Measurements from ENCODE around the gene BCL2L13.

GRCh38 chr22:17743661-17744411, 105.3 kb downstream of the BCL2L13 start:
- TF ChIP-seq CTCF (IDR thresholded peaks at IDR 0.05; ENCODE audit: poor library complexity, severe bottlenecking) = no peak
- no peak for TF ChIP-seq RAD21 (conservative IDR thresholded peaks at IDR 0.05)
- TF ChIP-seq EZH2 (IDR thresholded peaks at IDR 0.05; ENCODE audit: borderline replicate concordance, insufficient read depth, low read length, poor library complexity, severe bottlenecking) = no peak
- TF ChIP-seq POLR2AphosphoS5 (IDR thresholded peaks at IDR 0.05) = no peak
- TF ChIP-seq SMC3 (conservative IDR thresholded peaks at IDR 0.05; ENCODE audit: poor library complexity) = no peak
- TF ChIP-seq EP300 (conservative IDR thresholded peaks at IDR 0.05; ENCODE audit: poor library complexity, severe bottlenecking) = no peak
- no peak for TF ChIP-seq TAF1 (IDR thresholded peaks at IDR 0.05; ENCODE audit: low read depth)
- no peak for TF ChIP-seq REST (IDR thresholded peaks at IDR 0.05; ENCODE audit: borderline replicate concordance)

Measured in neural cell (in vitro differentiated cells).